ENCODE measurements around the gene OR11H6. TPM values are rescaled to one million over a fixed set of nuclear protein-coding genes. Genes with fewer than 3 reads are reported as not detected.
"Not testable (repeated sequence)": the region's sequence is repeated elsewhere in the genome, so short reads cannot be mapped to it uniquely, and the experiment has no call there.

OR11H6 gene, protein sequence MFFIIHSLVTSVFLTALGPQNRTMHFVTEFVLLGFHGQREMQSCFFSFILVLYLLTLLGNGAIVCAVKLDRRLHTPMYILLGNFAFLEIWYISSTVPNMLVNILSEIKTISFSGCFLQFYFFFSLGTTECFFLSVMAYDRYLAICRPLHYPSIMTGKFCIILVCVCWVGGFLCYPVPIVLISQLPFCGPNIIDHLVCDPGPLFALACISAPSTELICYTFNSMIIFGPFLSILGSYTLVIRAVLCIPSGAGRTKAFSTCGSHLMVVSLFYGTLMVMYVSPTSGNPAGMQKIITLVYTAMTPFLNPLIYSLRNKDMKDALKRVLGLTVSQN
- not detected for total RNA-seq

GRCh38 chr14:20223410-20223809, at the start of gene OR11H6:
OR11H6 (plus strand) TSS chr14:20223710; CDS start chr14:20223710, 0 bp downstream.
- no peak within 1 kb of the TSS for H3K27ac Mint-ChIP-seq
- ATAC-seq (no peak), DNase-seq (no peak)
- intact Hi-C loops (cut with DNase I, micrococcal nuclease) = no loop called here
- H3K36me3 Mint-ChIP-seq (ENCODE audit: low read depth) = no peaks in the 10 kb centered on the region
- no peak within 1 kb of the TSS for H3K4me3 Mint-ChIP-seq
- ChIA-PET CTCF (no interaction called here), POLR2A (no interaction called here)
- peaks cover 11% of the 10 kb centered on the region for H3K27me3 Mint-ChIP-seq
- H3K4me1 Mint-ChIP-seq = no peaks in the 10 kb centered on the region
- no peaks in the 10 kb centered on the region for H3K9me3 Mint-ChIP-seq (ENCODE audit: low read depth)

DNA sequence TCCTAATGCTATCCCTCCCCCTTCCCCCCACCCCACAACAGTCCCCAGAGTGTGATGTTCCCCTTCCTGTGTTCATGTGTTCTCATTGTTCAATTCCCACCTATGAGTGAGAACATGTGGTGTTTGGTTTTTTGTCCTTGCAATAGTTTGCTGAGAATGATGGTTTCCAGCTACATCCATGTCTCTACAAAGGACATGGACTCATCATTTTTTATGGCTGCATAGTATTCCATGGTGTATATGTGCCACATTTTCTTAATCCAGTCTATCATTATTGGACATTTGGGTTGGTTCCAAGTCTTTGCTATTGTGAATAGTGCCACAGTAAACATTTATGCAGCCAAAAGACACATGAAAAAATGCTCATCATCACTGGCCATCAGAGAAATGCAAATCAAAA, 49.3 kb upstream of the OR11H6 start:
- ATAC-seq; CTCF ChIA-PET; POLR2A ChIA-PET; H3K9me3 Mint-ChIP-seq (ENCODE audit: low read depth); H3K36me3 Mint-ChIP-seq (ENCODE audit: low read depth); H3K4me1 Mint-ChIP-seq; intact Hi-C loops (cut with DNase I, micrococcal nuclease); H3K4me3 Mint-ChIP-seq; H3K27me3 Mint-ChIP-seq; DNase-seq; H3K27ac Mint-ChIP-seq: not testable (repeated sequence)

- H3K9me3 Mint-ChIP-seq (ENCODE audit: low read depth) = no peaks in the 10 kb centered on the region
- ATAC-seq (no peak), DNase-seq (no peak)
- intact Hi-C loops (cut with DNase I, micrococcal nuclease) = no loop called here
- ChIA-PET CTCF (no interaction called here), POLR2A (no interaction called here)
- peaks cover 3% of the 10 kb centered on the region for H3K27me3 Mint-ChIP-seq
- no peak overlapping the region for H3K4me3 Mint-ChIP-seq
- H3K4me1 Mint-ChIP-seq = no peaks in the 10 kb centered on the region
- H3K27ac Mint-ChIP-seq = no peak overlapping the region
- no peaks in the 10 kb centered on the region for H3K36me3 Mint-ChIP-seq (ENCODE audit: low read depth)
Measured at GRCh38 chr14:20176330-20176729, 47.2 kb upstream of the OR11H6 start.

DNA sequence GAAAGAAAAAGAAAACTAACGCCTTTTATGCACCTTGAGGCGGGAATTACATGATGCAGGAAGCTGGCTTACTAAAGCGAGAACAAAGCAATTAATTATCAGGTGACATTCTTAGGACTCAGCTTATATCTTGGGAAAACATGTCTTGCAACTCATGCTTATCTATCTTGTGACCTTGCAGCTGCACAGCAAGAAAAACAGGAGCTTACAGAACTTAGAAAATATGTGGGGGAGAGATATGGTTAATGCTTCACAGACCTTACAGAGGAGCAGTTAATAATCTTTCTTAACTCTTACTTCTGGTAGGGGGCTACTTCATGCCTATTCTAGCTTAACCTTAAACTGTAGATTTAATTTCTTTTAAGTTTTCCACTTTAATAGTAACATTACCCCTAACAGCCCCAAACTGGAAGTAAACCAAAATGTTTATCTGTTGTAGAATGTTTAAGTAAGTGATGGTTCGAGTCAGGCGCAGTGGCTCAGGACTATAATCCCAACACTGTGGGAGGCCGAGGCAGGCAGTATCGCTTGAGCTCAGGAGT, 46.0 kb upstream of the OR11H6 start:
- intact Hi-C loops (cut with DNase I, micrococcal nuclease) = no loop called here
- CTCF ChIA-PET = no interaction called here

DNA sequence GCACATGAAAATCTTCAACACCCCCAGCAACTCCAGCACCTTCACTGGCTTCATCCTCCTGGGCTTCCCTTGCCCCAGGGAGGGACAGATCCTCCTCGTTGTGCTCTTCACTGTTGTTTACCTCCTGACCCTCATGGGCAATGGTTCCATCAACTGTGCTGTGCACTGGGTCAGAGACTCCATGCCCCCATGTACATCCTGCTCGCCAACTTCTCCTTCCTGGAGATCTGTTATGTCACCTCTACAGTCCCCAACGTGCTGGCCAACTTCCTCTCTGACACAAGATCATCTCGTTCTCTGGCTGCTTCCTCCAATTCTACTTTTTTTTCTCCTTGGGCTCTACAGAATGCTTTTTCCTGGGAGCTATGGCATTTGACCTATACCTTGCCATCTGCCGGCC, 44.3 kb upstream of the OR11H6 start:
- Mint-ChIP-seq H3K4me3 (no peak overlapping the region), H3K9me3 (ENCODE audit: low read depth) (no peaks in the 10 kb centered on the region), H3K27me3 (peaks cover 4% of the 10 kb centered on the region), H3K4me1 (no peaks in the 10 kb centered on the region), H3K36me3 (ENCODE audit: low read depth) (no peaks in the 10 kb centered on the region), H3K27ac (no peak overlapping the region)
- ATAC-seq = no peak
- no peak for DNase-seq
- intact Hi-C loops (cut with DNase I, micrococcal nuclease) = no loop called here
- ChIA-PET POLR2A (no interaction called here), CTCF (interaction anchor here (0.7 kb wide), 1 partner anchor 12 kb away, joined by 3 read pairs; no protein-coding TSS in a partner anchor)

More for the DNA sequence above, 46.0 kb upstream of the OR11H6 start:
- no peak for ATAC-seq
- no peaks in the 10 kb centered on the region for H3K36me3 Mint-ChIP-seq (ENCODE audit: low read depth)
- peaks cover 4% of the 10 kb centered on the region for H3K27me3 Mint-ChIP-seq
- no peak overlapping the region for H3K4me3 Mint-ChIP-seq
- no peaks in the 10 kb centered on the region for H3K4me1 Mint-ChIP-seq
- H3K9me3 Mint-ChIP-seq (ENCODE audit: low read depth) = no peaks in the 10 kb centered on the region
- H3K27ac Mint-ChIP-seq = no peak overlapping the region
- POLR2A ChIA-PET = interaction anchor here (0.6 kb wide), 1 partner anchor 1205 kb away, joined by 4 read pairs; no protein-coding TSS in a partner anchor
- DNase-seq = no peak

- CTCF ChIA-PET = interaction anchor here (0.7 to 1.1 kb wide), 2 partner anchors 12 kb away, joined by 3 to 5 read pairs; no protein-coding TSS in a partner anchor
- Mint-ChIP-seq H3K4me3 (no peak overlapping the region), H3K9me3 (ENCODE audit: low read depth) (no peaks in the 10 kb centered on the region), H3K36me3 (ENCODE audit: low read depth) (no peaks in the 10 kb centered on the region), H3K4me1 (no peaks in the 10 kb centered on the region), H3K27me3 (peaks cover 4% of the 10 kb centered on the region), H3K27ac (no peak overlapping the region)
- DNase-seq = no peak
- intact Hi-C loops (cut with DNase I, micrococcal nuclease) = no loop called here
- no peak for ATAC-seq
- POLR2A ChIA-PET = no interaction called here
Measured at GRCh38 chr14:20179880-20180279, 43.6 kb upstream of the OR11H6 start.

DNA sequence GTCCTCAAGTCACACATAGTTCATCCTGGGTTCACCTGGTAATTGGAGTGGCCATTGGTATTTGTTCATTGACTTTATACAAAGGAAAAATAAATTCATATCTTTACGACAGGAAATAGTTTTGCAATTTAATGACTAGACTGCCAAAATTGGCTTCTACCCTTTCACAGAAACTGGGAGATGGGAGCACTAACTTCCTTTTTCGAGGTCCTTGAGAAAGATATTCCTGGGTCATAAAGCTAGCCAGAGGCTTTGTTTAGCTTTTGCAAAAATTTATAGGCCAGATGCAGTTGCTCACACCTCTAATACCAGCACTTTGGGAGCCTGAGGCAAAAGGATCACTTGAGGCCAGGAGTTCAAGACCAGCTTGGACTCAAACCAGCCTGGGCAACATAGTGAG, 43.0 kb upstream of the OR11H6 start:
- Mint-ChIP-seq H3K4me1 (no peaks in the 10 kb centered on the region), H3K9me3 (ENCODE audit: low read depth) (no peaks in the 10 kb centered on the region), H3K27me3 (peaks cover 6% of the 10 kb centered on the region), H3K27ac (no peak overlapping the region), H3K36me3 (ENCODE audit: low read depth) (no peaks in the 10 kb centered on the region), H3K4me3 (no peak overlapping the region)
- ChIA-PET POLR2A (no interaction called here), CTCF (interaction anchor here (1.1 kb wide), 1 partner anchor 12 kb away, joined by 5 read pairs; no protein-coding TSS in a partner anchor)
- ATAC-seq = no peak
- no peak for DNase-seq
- intact Hi-C loops (cut with DNase I, micrococcal nuclease) = no loop called here

GRCh38 chr14:20184181-20184580, 39.3 kb upstream of the OR11H6 start:
- POLR2A ChIA-PET = no interaction called here
- CTCF ChIA-PET = no interaction called here
- no peak overlapping the region for H3K27ac Mint-ChIP-seq
- H3K4me3 Mint-ChIP-seq = no peak overlapping the region
- no peaks in the 10 kb centered on the region for H3K4me1 Mint-ChIP-seq
- intact Hi-C loops (cut with DNase I, micrococcal nuclease) = no loop called here
- no peaks in the 10 kb centered on the region for H3K36me3 Mint-ChIP-seq (ENCODE audit: low read depth)
- ATAC-seq (no peak), DNase-seq (no peak)
- H3K27me3 Mint-ChIP-seq = peaks cover 9% of the 10 kb centered on the region
- no peaks in the 10 kb centered on the region for H3K9me3 Mint-ChIP-seq (ENCODE audit: low read depth)

- Mint-ChIP-seq H3K9me3 (ENCODE audit: low read depth) (no peaks in the 10 kb centered on the region), H3K4me3 (no peak within 1 kb of the TSS), H3K36me3 (ENCODE audit: low read depth) (no peaks in the 10 kb centered on the region), H3K27ac (no peak within 1 kb of the TSS), H3K4me1 (no peaks in the 10 kb centered on the region), H3K27me3 (peaks cover 9% of the 10 kb centered on the region)
- POLR2A ChIA-PET = no interaction called here
- intact Hi-C loops (cut with DNase I, micrococcal nuclease) = no loop called here
- no peak for ATAC-seq
- no peak for DNase-seq
- CTCF ChIA-PET = interaction anchor here (0.7 kb wide), 1 partner anchor 59 kb away, joined by 3 read pairs; no protein-coding TSS in a partner anchor
Measured at GRCh38 chr14:20190596-20190995, 32.9 kb upstream of the OR11H6 start, which contains the start of gene OR11G2. OR11G2 (plus strand) TSS chr14:20190896; CDS start chr14:20197438, 6,542 bp downstream.

- Mint-ChIP-seq H3K4me3 (no peak overlapping the region), H3K27me3 (peaks cover 11% of the 10 kb centered on the region), H3K27ac (no peak overlapping the region), H3K36me3 (ENCODE audit: low read depth) (no peaks in the 10 kb centered on the region), H3K9me3 (ENCODE audit: low read depth) (no peaks in the 10 kb centered on the region), H3K4me1 (no peaks in the 10 kb centered on the region)
- ATAC-seq = no peak
- DNase-seq = no peak
- ChIA-PET POLR2A (no interaction called here), CTCF (interaction anchor here (0.8 to 1.5 kb wide), 2 partner anchors 11 to 12 kb away, joined by 3 to 5 read pairs; no protein-coding TSS in a partner anchor)
- intact Hi-C loops (cut with DNase I, micrococcal nuclease) = no loop called here
Measured at GRCh38 chr14:20191396-20191795, 32.1 kb upstream of the OR11H6 start.

GRCh38 chr14:20194101-20194500, 29.4 kb upstream of the OR11H6 start:
- no peaks in the 10 kb centered on the region for H3K4me1 Mint-ChIP-seq
- intact Hi-C loops (cut with DNase I, micrococcal nuclease) = no loop called here
- ChIA-PET CTCF (no interaction called here), POLR2A (no interaction called here)
- H3K27me3 Mint-ChIP-seq = peaks cover 10% of the 10 kb centered on the region
- no peaks in the 10 kb centered on the region for H3K36me3 Mint-ChIP-seq (ENCODE audit: low read depth)
- no peak overlapping the region for H3K27ac Mint-ChIP-seq
- ATAC-seq (no peak), DNase-seq (no peak)
- no peak overlapping the region for H3K4me3 Mint-ChIP-seq
- no peaks in the 10 kb centered on the region for H3K9me3 Mint-ChIP-seq (ENCODE audit: low read depth)

DNA sequence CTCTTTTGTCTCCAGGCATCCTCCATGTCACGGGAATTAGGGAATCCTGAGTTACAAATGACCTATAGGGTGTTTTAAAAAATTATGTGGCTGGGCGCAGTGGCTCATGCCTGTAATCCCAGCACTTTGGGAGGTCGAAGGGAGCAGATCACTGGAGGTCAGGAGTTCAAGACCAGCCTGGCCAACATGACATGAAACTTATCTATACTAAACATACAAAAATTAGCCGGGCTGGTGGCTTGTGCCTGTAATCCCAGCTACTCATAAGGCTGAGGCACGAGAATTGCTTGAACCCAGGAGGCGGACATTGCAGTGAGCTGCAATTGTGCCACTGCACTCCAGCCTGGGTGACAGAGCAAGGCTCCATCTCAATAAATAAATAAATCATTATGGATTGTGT, 28.3 kb upstream of the OR11H6 start:
- H3K4me3 Mint-ChIP-seq; ATAC-seq; H3K36me3 Mint-ChIP-seq (ENCODE audit: low read depth); H3K9me3 Mint-ChIP-seq (ENCODE audit: low read depth); H3K27ac Mint-ChIP-seq; DNase-seq; CTCF ChIA-PET; H3K4me1 Mint-ChIP-seq; intact Hi-C loops (cut with DNase I, micrococcal nuclease); POLR2A ChIA-PET: not testable (repeated sequence)
- peaks cover 10% of the 10 kb centered on the region for H3K27me3 Mint-ChIP-seq

All from activated CD4-positive, alpha-beta T cell treated with anti-CD3 and anti-CD28 coated beads for 36 hours (primary cell).